BE2C (cell line): ENCODE data around the gene MPP3.

Source experiments
- DNase-seq: peaks from one replicate; pipeline ENCODE4 v3.0.0-alpha.2; 2020
- H3K27me3 ChIP-seq: fragments of 250-450 bp; sonication (Bioruptor Pico); 2 replicates; pipeline ENCODE4 v1.5.1; 2020; ENCODE audit warnings: mild to moderate bottlenecking
- H3K36me3 ChIP-seq: fragments of 250-450 bp; sonication (Bioruptor Pico); 2 replicates; pipeline ENCODE4 v1.5.1; 2020; ENCODE audit warnings: mild to moderate bottlenecking
- H3K4me1 ChIP-seq: fragments of 250-450 bp; sonication (Bioruptor Pico); 2 replicates; pipeline ENCODE4 v1.5.1; 2020
- H3K4me3 ChIP-seq: 2 replicates; pipeline ENCODE4 v1.5.1; 2011; ENCODE audit warnings: low read depth, low read length
- H3K9me3 ChIP-seq: fragments of 250-450 bp; sonication (Bioruptor Pico); 2 replicates; pipeline ENCODE4 v1.5.1; 2020
- CTCF ChIP-seq: IDR thresholded peaks from 2 replicates; pipeline ENCODE4 v1.5.1; 2012; ENCODE audit warnings: mild to moderate bottlenecking, low read depth, low read length

The MPP3 gene

GRCh38 chr17:43823350-43824084, 9.4 kb downstream of the MPP3 start:
- Histone ChIP-seq H3K9me3 (no peaks in the 10 kb centered on the region), H3K4me3 (no peak overlapping the region), H3K4me1 (no peaks in the 10 kb centered on the region), H3K27me3 (no peaks in the 10 kb centered on the region), H3K36me3 (no peaks in the 10 kb centered on the region)
- no peak for TF ChIP-seq CTCF
- no peak for DNase-seq

GRCh38 chr17:43822570-43823190, 10.3 kb downstream of the MPP3 start:
- no peaks in the 10 kb centered on the region for H3K27me3 ChIP-seq
- TF ChIP-seq CTCF: no peak
- no peaks in the 10 kb centered on the region for H3K4me1 ChIP-seq
- DNase-seq: no peak
- no peaks in the 10 kb centered on the region for H3K36me3 ChIP-seq
- H3K9me3 ChIP-seq: no peaks in the 10 kb centered on the region
- H3K4me3 ChIP-seq: no peak overlapping the region

GRCh38 chr17:43820759-43821158, 12.2 kb downstream of the MPP3 start:
- no peak for DNase-seq
- Histone ChIP-seq H3K27me3 (no peaks in the 10 kb centered on the region), H3K9me3 (no peaks in the 10 kb centered on the region), H3K4me3 (no peak overlapping the region), H3K4me1 (no peaks in the 10 kb centered on the region), H3K36me3 (no peaks in the 10 kb centered on the region)
- no peak for TF ChIP-seq CTCF

GRCh38 chr17:43818966-43819365, 14.0 kb downstream of the MPP3 start:
- Histone ChIP-seq H3K36me3 (no peaks in the 10 kb centered on the region), H3K4me3 (no peak overlapping the region), H3K9me3 (no peaks in the 10 kb centered on the region), H3K27me3 (no peaks in the 10 kb centered on the region), H3K4me1 (no peaks in the 10 kb centered on the region)
- no peak for DNase-seq
- TF ChIP-seq CTCF: no peak

- no peaks in the 10 kb centered on the region for H3K36me3 ChIP-seq
- no peak overlapping the region for H3K4me3 ChIP-seq
These were observed 15.1 kb downstream of the MPP3 start for GRCh38 chr17:43817826-43818225.

More at GRCh38 chr17:43817826-43818225, 15.1 kb downstream of the MPP3 start:
- TF ChIP-seq CTCF: no peak
- H3K4me1 ChIP-seq: no peaks in the 10 kb centered on the region
- no peaks in the 10 kb centered on the region for H3K27me3 ChIP-seq
- no peak for DNase-seq
- no peaks in the 10 kb centered on the region for H3K9me3 ChIP-seq
